IMR-90 (cell line): ENCODE data around the gene CYP2J2. TPM values are rescaled to one million over a fixed set of nuclear protein-coding genes. Genes with fewer than 3 reads are reported as not detected.

ENCODE experiments used
- ATAC-seq: fragments of 200-7000 bp; cut with Tn5 transposase; 2 replicates; pipeline ENCODE4 v1.9.1; 2020; ENCODE audit warnings: low read depth, mild to moderate bottlenecking, moderate library complexity
- BruUV-seq: library from RNA; stranded (reverse); fragments of 400-500 nt; replicated peaks from 2 replicates; lab custom pipeline; 2021; lab: Mats Ljungman, UMichigan
- CTCF ChIA-PET: fragments of 300-600 bp; formaldehyde crosslinking; extraction: SDS; loops from one replicate; lab custom pipeline; 2021; ENCODE audit warnings: antibody characterized with exemption; lab: Yijun Ruan, JAX
- POLR2A ChIA-PET: fragments of 300-600 bp; sonication (Branson Sonifier 250); formaldehyde crosslinking; loops from one replicate; lab custom pipeline; 2022; ENCODE audit warnings: antibody characterized with exemption; ENCODE audit not compliant: unreplicated experiment; lab: Charles Lee
- DNase-seq: peaks from one replicate; pipeline ENCODE4 v3.0.0; 2013
- H2AFZ ChIP-seq: replicated peaks from 2 replicates; pipeline ENCODE3; 2013; ENCODE audit warnings: low read length, mild to moderate bottlenecking; ENCODE audit not compliant: poor library complexity
- H2AK5ac ChIP-seq: 2 replicates; pipeline ENCODE4 v1.6.1; 2013; ENCODE audit warnings: low read depth, low read length, inconsistent platforms
- H2AK9ac ChIP-seq: replicated peaks from 2 replicates; pipeline ENCODE3; 2013; ENCODE audit warnings: mild to moderate bottlenecking, low read depth, low read length, moderate library complexity; ENCODE audit not compliant: poor library complexity
- H2BK120ac ChIP-seq: 2 replicates; pipeline ENCODE4 v1.6.1; 2013; ENCODE audit warnings: low read depth, low read length, inconsistent platforms
- H2BK15ac ChIP-seq: 3 replicates; pipeline ENCODE4 v1.6.1; 2013; ENCODE audit warnings: low read depth, low read length, inconsistent platforms
- H2BK20ac ChIP-seq: 2 replicates; pipeline ENCODE4 v1.6.1; 2013; ENCODE audit warnings: low read depth, mild to moderate bottlenecking, inconsistent platforms, low read length, moderate library complexity
- H2BK5ac ChIP-seq: 2 replicates; pipeline ENCODE4 v1.6.1; 2013; ENCODE audit warnings: mild to moderate bottlenecking, low read depth, low read length, inconsistent platforms; ENCODE audit not compliant: poor library complexity, severe bottlenecking
- H3K14ac ChIP-seq: replicated peaks from 2 replicates; pipeline ENCODE4 v1.6.1; 2013; ENCODE audit warnings: low read depth, low read length, inconsistent platforms
- H3K18ac ChIP-seq: 2 replicates; pipeline ENCODE4 v1.6.1; 2013; ENCODE audit warnings: low read depth, low read length, control low read depth
- H3K23ac ChIP-seq: 2 replicates; pipeline ENCODE4 v1.6.1; 2013; ENCODE audit warnings: low read depth, low read length, inconsistent platforms
- H3K27ac ChIP-seq: 2 replicates; pipeline ENCODE4 v1.5.1; 2013; ENCODE audit warnings: mild to moderate bottlenecking, control low read depth, low read length; ENCODE audit not compliant: insufficient read depth
- H3K27me3 ChIP-seq: 2 replicates; pipeline ENCODE4 v1.6.1; 2013; ENCODE audit warnings: low read length; ENCODE audit not compliant: control insufficient read depth, insufficient read depth
- H3K36me3 ChIP-seq: 2 replicates; pipeline ENCODE4 v1.6.1; 2013; ENCODE audit warnings: low read length, mixed read lengths; ENCODE audit not compliant: control insufficient read depth, insufficient read depth
- H3K4ac ChIP-seq: 2 replicates; pipeline ENCODE4 v1.6.1; 2013; ENCODE audit warnings: low read depth, low read length, inconsistent platforms
- H3K4me1 ChIP-seq: 2 replicates; pipeline ENCODE4 v1.6.1; 2013; ENCODE audit warnings: low read length, mixed read lengths; ENCODE audit not compliant: control insufficient read depth, insufficient read depth
- H3K4me2 ChIP-seq: 2 replicates; pipeline ENCODE4 v1.6.1; 2013; ENCODE audit warnings: low read depth, mild to moderate bottlenecking, control low read depth, low read length, moderate library complexity
- H3K4me3 ChIP-seq: 2 replicates; pipeline ENCODE4 v1.5.1; 2013; ENCODE audit warnings: low read depth, mild to moderate bottlenecking, control low read depth, low read length, moderate library complexity; ENCODE audit not compliant: insufficient read depth
- H3K56ac ChIP-seq: 2 replicates; pipeline ENCODE4 v1.6.1; 2013; ENCODE audit warnings: low read length, inconsistent platforms; ENCODE audit not compliant: insufficient read depth; ENCODE audit errors: extremely low read depth
- H3K79me1 ChIP-seq, 2 experiments: 2 replicates each; pipeline ENCODE4 v1.6.1; 2013; ENCODE audit warnings: low read length in 2 of 2, inconsistent platforms in 1 of 2, low read depth in 1 of 2
- H3K9ac ChIP-seq: 2 replicates; pipeline ENCODE4 v1.6.1; 2013; ENCODE audit warnings: low read depth, low read length, control low read depth
- H3K9me1 ChIP-seq: 2 replicates; pipeline ENCODE4 v1.6.1; 2013; ENCODE audit warnings: low read length, inconsistent platforms; ENCODE audit not compliant: insufficient read depth
- H3K9me3 ChIP-seq: 2 replicates; pipeline ENCODE4 v1.6.1; 2013; ENCODE audit warnings: low read length; ENCODE audit not compliant: control insufficient read depth, insufficient read depth
- H4K20me1 ChIP-seq: 2 replicates; pipeline ENCODE4 v1.6.1; 2013; ENCODE audit warnings: low read length, inconsistent platforms; ENCODE audit not compliant: insufficient read depth
- H4K5ac ChIP-seq: 2 replicates; pipeline ENCODE4 v1.6.1; 2013; ENCODE audit warnings: mild to moderate bottlenecking, low read depth, low read length, control low read depth
- H4K8ac ChIP-seq, 2 experiments: 2 replicates each; pipeline ENCODE4 v1.6.1; 2013; ENCODE audit warnings: low read depth in 2 of 2, low read length in 2 of 2, control low read depth in 1 of 2, inconsistent platforms in 1 of 2
- H4K91ac ChIP-seq: 2 replicates; pipeline ENCODE4 v1.6.1; 2013; ENCODE audit warnings: low read depth, low read length, inconsistent platforms; ENCODE audit not compliant: insufficient read depth
- ELK1 ChIP-seq: fragments of 150-350 bp; IDR thresholded peaks from 2 replicates; pipeline ENCODE4 v1.6.1; 2016; ENCODE audit warnings: low read depth, mild to moderate bottlenecking, low read length, moderate library complexity, borderline replicate concordance
- FOS ChIP-seq: fragments of 150-350 bp; IDR thresholded peaks from 2 replicates; pipeline ENCODE4 v1.6.1; 2016; ENCODE audit warnings: low read depth, low read length
- MAFK ChIP-seq: IDR thresholded peaks from 2 replicates; pipeline ENCODE4 v1.6.1; 2012; ENCODE audit warnings: low read depth, low read length, improper control_type of control experiment
- MAZ ChIP-seq: IDR thresholded peaks from 2 replicates; pipeline ENCODE4 v1.6.1; 2012; ENCODE audit warnings: low read depth, mild to moderate bottlenecking, low read length, improper control_type of control experiment, moderate library complexity, borderline replicate concordance
- MXI1 ChIP-seq: IDR thresholded peaks from 2 replicates; pipeline ENCODE4 v1.6.1; 2012; ENCODE audit warnings: low read depth, mild to moderate bottlenecking, low read length, moderate library complexity, borderline replicate concordance
- NFE2L2 ChIP-seq: fragments of 150-350 bp; IDR thresholded peaks from 2 replicates; pipeline ENCODE4 v1.6.1; 2016; ENCODE audit warnings: low read depth, mild to moderate bottlenecking, low read length
- RAD21 ChIP-seq: IDR thresholded peaks from 2 replicates; pipeline ENCODE4 v1.6.1; 2012; ENCODE audit warnings: low read length, improper control_type of control experiment
- RFX5 ChIP-seq: IDR thresholded peaks from 2 replicates; pipeline ENCODE4 v1.8.0; 2012; ENCODE audit warnings: low read depth, mild to moderate bottlenecking, low read length, moderate library complexity
- SMC3 ChIP-seq: fragments of 150-350 bp; IDR thresholded peaks from 2 replicates; pipeline ENCODE4 v1.6.1; 2016; ENCODE audit warnings: low read depth, mild to moderate bottlenecking, antibody characterized with exemption, low read length, moderate library complexity
- WGBS, 2 experiments: methylation state at CpG; one replicate each; pipeline versions ENCODE4 v1.1.5 to v1.1.7; 2013; ENCODE audit warnings: missing lambda C conversion rate in 2 of 2; ENCODE audit not compliant: insufficient read length in 1 of 2; ENCODE audit errors: extremely low coverage in 2 of 2; 5-methylcytosine and 5-hydroxymethylcytosine counted together
- dilution Hi-C: fragments of 300-500 bp; cut with HindIII; formaldehyde crosslinking; loops from one replicate; pipeline ENCODE4 v1.14.3; 2018; ENCODE audit warnings: low sequenced_read_pairs; ENCODE audit not compliant: unreplicated experiment
- in situ Hi-C: fragments of 300-500 bp; cut with MboI; formaldehyde crosslinking; loops from 3 replicates; pipeline ENCODE4 v1.14.3; 2019; ENCODE audit warnings: low sequenced_read_pairs, inconsistent platforms, mixed read lengths
- intact Hi-C: fragments of 100-400 bp; cut with micrococcal nuclease; formaldehyde crosslinking; loops from 2 replicates; pipeline ENCODE4 v1.10.0; 2022
- polyA plus RNA-seq, 3 experiments: library from polyadenylated mRNA; depleted of rRNA; stranded (reverse); fragments of >200 nt; gene quantifications; 2 replicates each; pipeline ENCODE4 v1.2.3, GENCODE V29; 2012; ENCODE audit warnings: low replicate concordance in 1 of 3
- total RNA-seq: library from RNA; depleted of rRNA; stranded (reverse); fragments of >200 nt; gene quantifications from 2 replicates; pipeline ENCODE4 v1.2.3, GENCODE V29; 2012
- TF ChIP-seq, protein P1 (sequence below): fragments of 150-350 bp; IDR thresholded peaks from 2 replicates; pipeline ENCODE4 v1.6.1; 2017; ENCODE audit warnings: mild to moderate bottlenecking, antibody characterized with exemption, low read length, low read depth
- TF ChIP-seq, protein P2 (sequence below): conservative IDR thresholded peaks from 2 replicates; pipeline ENCODE4 v1.5.1; 2012; ENCODE audit warnings: mild to moderate bottlenecking, low read depth, low read length, improper control_type of control experiment

Gene CYP2J2
- total and polyA plus RNA-seq, 2 of the 4 experiments (the other 2 are of a cell fraction), result 0.18 TPM; not detected in 1

GRCh38 chr1:59892841-59893811 lies 33.4 kb downstream of the CYP2J2 start:
- Histone ChIP-seq H3K27ac (no peak overlapping the region), H4K20me1 (no peaks in the 10 kb centered on the region), H3K4me3 (no peak overlapping the region), H2BK120ac (no peak overlapping the region), H3K23ac (no peak overlapping the region), H2AFZ (no peak overlapping the region), H2BK20ac (no peak overlapping the region), H3K27me3 (no peaks in the 10 kb centered on the region; the same call in 1 of the 2 replicates), H4K91ac (no peak overlapping the region), H2BK15ac (no peak overlapping the region), H2BK5ac (no peak overlapping the region), H3K9me1 (no peaks in the 10 kb centered on the region), H3K4ac (no peak overlapping the region), H3K79me1 (no peaks in the 10 kb centered on the region), H3K56ac (no peak overlapping the region), H4K8ac (no peak overlapping the region), H3K18ac (no peak overlapping the region), H3K9ac (no peak overlapping the region), H2AK9ac (no peak overlapping the region), H3K9me3 (no peaks in the 10 kb centered on the region), H4K5ac (no peak overlapping the region), H3K36me3 (no peaks in the 10 kb centered on the region), H3K4me2 (no peak overlapping the region), H3K4me1 (no peaks in the 10 kb centered on the region), H2AK5ac (no peak overlapping the region), H3K14ac (no peak overlapping the region)
- dilution Hi-C loops (no loop called here), in situ Hi-C loops (no loop called here), intact Hi-C loops (no loop called here)
- no TSS peak for BruUV-seq
- WGBS, 2 experiments, result no CpG with 5 or more reads among the region's 7 CpGs
- TF ChIP-seq MAZ (no peak), RAD21 (no peak), SMC3 (no peak), ELK1 (no peak), NFE2L2 (no peak), RFX5 (no peak), MXI1 (no peak), FOS (no peak), MAFK (no peak)
- TF ChIP-seq, protein P1, sequence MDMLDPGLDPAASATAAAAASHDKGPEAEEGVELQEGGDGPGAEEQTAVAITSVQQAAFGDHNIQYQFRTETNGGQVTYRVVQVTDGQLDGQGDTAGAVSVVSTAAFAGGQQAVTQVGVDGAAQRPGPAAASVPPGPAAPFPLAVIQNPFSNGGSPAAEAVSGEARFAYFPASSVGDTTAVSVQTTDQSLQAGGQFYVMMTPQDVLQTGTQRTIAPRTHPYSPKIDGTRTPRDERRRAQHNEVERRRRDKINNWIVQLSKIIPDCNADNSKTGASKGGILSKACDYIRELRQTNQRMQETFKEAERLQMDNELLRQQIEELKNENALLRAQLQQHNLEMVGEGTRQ, result no peak
- TF ChIP-seq, protein P2, sequence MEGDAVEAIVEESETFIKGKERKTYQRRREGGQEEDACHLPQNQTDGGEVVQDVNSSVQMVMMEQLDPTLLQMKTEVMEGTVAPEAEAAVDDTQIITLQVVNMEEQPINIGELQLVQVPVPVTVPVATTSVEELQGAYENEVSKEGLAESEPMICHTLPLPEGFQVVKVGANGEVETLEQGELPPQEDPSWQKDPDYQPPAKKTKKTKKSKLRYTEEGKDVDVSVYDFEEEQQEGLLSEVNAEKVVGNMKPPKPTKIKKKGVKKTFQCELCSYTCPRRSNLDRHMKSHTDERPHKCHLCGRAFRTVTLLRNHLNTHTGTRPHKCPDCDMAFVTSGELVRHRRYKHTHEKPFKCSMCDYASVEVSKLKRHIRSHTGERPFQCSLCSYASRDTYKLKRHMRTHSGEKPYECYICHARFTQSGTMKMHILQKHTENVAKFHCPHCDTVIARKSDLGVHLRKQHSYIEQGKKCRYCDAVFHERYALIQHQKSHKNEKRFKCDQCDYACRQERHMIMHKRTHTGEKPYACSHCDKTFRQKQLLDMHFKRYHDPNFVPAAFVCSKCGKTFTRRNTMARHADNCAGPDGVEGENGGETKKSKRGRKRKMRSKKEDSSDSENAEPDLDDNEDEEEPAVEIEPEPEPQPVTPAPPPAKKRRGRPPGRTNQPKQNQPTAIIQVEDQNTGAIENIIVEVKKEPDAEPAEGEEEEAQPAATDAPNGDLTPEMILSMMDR, result no peak
- ChIA-PET POLR2A (no interaction called here), CTCF (interaction anchor here (1.1 kb wide), 1 partner anchor 54 kb away, joined by 3 read pairs; no protein-coding TSS in a partner anchor)
- DNase-seq (no peak), ATAC-seq (no peak)
